GM19328 (cell line): Measurements from ENCODE around the gene RPL22L1.
"Not testable (repeated sequence)": the region's sequence is repeated elsewhere in the genome, so short reads cannot be mapped to it uniquely, and the experiment has no call there.

Experiments
- ATAC-seq: cut with Tn5 transposase; IDR thresholded peaks from one replicate; pipeline ENCODE4 v1.9.1; 2021; ENCODE audit warnings: mild to moderate bottlenecking, moderate library complexity; ENCODE audit not compliant: unreplicated experiment

The RPL22L1 gene

DNA sequence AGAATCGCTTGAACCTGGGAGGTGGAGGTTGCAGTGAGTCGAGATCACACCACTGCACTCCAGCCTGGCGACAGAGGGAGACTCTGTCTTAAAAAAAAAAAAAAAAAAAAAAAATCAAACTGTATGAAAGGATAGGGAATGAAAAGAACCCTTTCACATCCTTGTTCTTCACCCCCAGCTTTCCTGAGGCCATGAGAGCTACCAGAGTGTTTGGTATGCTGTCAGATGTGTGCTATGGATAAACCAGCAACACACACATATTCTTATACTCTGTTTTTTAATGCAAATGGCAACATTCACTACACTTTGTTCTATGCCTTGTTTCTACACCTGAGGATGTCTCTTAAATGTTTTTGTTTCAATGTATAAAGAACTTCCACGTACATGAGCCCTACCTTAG is 33.5 kb downstream of the RPL22L1 start:
- ATAC-seq, result no peak

DNA sequence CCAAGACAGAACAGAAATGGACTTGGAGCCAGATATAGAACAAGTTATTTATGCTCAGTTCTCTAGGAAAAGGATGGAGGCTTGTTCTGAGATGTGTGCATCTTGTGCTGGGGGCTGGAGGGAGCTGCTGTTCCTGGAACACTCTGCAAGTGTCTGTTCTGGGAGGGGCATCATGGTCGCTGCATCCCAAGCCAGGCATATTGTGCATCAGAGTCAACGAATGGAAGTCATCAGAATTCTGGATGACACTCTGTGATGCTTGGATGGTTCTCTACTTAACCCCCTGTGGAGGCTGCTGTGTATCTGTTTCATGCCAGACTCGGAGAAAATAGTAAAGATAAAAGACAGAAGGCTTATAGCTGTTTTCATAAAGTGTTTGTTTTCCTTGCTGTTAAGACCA is 34.7 kb downstream of the RPL22L1 start:
- no peak for ATAC-seq

GRCh38 chr3:170830580-170830979 is 39.4 kb downstream of the RPL22L1 start:
- no peak for ATAC-seq

- no peak for ATAC-seq
Measured at GRCh38 chr3:170829546-170830272, 40.3 kb downstream of the RPL22L1 start.

DNA sequence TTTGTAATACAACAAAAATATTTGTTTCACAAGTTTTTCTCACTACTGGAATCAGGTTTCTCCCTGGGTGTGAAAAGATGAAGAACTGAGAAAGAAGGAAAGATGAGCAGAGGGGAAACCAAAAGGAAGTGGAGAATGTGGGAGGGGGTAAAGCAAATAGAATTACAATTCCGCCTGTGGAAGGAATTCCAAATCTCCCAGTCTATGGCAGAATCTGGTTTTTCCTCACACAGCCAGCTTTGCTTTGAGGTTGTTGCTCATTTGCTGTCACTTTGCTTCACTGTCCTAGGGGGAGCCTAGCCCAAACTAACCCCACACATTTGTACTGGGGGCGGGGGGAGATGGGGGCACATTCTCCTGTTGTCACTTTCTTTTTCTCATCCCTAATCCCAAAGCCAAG is 43.9 kb downstream of the RPL22L1 start:
- no peak for ATAC-seq

GRCh38 chr3:170823562-170823961 is 46.4 kb downstream of the RPL22L1 start:
- not testable (repeated sequence) for ATAC-seq

GRCh38 chr3:170818325-170818724 is 51.7 kb downstream of the RPL22L1 start:
- ATAC-seq, result not testable (repeated sequence)

GRCh38 chr3:170817471-170817870 is 52.5 kb downstream of the RPL22L1 start:
- ATAC-seq, result not testable (repeated sequence)

DNA sequence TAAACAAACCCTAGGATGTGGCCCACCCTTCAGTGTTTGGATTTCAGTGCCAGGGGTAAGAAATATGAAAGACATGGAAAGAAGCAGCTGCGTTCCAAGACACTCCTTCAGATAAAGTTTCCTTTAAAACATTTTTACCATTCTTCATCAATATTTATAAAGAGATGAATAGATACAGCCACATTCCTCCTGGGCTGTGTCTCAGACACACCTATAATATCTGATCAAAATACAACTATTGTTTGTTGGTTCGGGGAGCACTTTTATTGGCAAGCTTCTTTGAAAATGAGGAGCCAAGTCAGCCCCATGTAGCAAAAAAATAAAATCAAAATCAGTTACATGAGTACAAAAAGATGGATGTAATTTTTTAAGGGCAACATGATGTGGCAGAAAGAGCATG is 53.2 kb downstream of the RPL22L1 start:
- ATAC-seq, result no peak

- ATAC-seq, result no peak
Measured at GRCh38 chr3:170816341-170816740, 53.7 kb downstream of the RPL22L1 start.

GRCh38 chr3:170815936-170816335 is 54.1 kb downstream of the RPL22L1 start:
- ATAC-seq, result no peak

DNA sequence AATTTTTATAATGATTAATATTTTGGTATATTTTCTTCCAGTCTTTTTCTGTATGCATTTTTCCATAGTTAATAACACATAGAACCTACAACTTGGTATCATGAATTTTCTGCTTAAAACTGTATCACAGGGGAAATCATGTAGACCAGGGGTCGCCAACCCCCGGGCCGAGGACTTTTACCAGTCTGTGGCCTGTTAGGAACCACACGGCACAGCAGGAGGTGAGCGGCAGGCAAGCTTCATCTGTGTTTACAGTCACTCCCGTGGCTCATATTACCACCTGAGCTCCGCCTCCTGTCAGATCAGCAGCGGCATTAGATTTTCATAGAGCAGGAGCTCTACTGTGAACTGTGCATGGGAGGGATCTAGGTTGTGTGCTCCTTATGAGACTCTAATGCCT is 54.7 kb downstream of the RPL22L1 start:
- no peak for ATAC-seq
